Activated T-cell treated with anti-CD3 and anti-CD28 coated beads for 48 hours (primary cell): ENCODE data around the gene TAAR9.

Experiments used
- DNase-seq: peaks from one replicate; pipeline ENCODE4 v3.0.0-alpha.2; 2020; ENCODE audit warnings: low read depth

The TAAR9 gene, protein sequence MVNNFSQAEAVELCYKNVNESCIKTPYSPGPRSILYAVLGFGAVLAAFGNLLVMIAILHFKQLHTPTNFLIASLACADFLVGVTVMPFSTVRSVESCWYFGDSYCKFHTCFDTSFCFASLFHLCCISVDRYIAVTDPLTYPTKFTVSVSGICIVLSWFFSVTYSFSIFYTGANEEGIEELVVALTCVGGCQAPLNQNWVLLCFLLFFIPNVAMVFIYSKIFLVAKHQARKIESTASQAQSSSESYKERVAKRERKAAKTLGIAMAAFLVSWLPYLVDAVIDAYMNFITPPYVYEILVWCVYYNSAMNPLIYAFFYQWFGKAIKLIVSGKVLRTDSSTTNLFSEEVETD

DNA sequence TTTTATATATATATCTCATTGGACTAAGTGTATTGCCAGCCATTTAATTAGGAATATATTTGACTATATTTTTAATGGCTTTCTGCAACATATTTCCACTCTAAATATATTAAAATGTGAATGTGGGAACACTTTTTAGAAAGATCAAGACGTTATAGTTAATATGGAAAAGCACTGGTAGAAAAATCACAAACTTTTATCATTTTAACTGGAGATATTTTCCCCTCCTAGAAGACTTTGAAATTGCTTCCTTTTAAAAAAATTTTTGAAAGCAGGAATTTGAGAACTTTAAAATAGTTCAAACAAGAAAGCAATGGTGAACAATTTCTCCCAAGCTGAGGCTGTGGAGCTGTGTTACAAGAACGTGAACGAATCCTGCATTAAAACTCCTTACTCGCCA, at the start of gene TAAR9:
Gene TAAR9 (plus strand): TSS at position 301 of the 400 bp plus-strand sequence. CDS start 13 bp downstream, at position 314.
- DNase-seq = no peak

DNA sequence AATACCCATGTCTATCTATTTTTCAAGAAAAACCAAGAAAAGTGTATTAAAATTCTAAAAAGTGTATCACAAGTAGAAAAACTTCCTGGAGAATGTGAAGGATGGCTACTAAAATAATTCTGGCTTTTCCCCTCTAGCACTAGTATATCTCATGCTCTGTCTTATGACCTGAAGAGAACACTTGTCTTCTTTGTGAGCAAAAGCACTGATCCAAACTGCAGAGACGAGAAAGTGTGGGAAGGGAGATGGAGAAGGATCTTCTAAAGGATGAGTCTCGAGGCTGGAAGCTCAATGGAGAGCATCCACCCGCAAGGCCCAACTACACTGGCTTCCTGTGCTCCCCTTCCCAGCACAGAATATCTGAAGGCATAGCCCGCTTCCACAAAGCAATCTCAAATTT, 48.7 kb upstream of the TAAR9 start:
- no peak for DNase-seq

DNA sequence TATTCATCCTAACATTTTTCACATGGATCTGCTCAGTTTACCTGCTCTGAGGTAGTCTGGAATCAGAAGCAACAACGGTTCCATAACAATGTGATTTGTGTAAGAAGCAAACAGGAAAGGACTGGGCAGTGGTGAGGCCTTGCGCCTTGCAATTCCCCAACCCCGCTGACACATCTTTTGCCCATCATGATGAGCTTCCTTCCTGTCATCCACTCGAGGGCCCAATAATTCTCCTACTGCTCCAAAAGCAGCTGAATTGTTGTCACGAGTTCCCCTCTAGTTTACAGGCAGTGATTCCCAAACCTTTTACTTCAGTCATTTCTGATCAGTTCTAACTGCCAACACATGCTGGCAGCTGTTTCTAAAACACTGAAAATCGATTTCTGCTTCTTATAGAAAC, 48.1 kb upstream of the TAAR9 start:
- DNase-seq = no peak

DNA sequence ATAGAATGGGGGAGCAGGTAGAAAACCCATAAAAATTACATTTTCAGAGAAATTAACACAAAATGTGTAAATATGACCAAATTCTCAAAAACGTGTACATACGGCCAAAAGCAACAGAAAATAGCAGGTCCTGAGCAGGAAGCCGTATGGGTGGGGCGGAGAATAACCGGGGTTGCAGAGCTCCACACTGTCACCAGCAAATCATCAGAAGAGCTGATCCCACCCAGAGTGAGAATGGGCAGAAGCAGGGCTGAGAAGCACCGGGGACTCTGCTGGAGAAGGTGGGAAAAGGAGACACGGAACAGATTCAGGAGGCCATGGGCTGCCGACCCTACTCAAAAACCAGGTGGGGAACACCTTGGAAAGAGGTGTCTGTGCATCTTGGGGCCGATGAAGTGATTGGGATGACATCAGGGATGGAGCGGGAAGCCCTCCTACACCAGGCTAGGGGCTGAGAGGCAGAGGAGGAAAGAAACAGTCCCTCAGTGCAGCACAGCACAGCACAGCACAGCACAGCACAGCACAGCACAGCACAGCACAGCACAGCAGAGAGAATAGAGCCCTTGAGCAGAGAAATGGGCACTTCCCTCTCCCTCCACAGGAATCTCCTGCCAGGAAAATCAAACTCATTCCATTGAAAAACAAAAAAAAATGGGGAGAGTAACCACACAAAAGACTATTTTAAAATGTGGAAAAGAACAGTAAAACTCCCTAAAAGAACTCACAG, 47.4 kb upstream of the TAAR9 start:
- DNase-seq = no peak

DNA sequence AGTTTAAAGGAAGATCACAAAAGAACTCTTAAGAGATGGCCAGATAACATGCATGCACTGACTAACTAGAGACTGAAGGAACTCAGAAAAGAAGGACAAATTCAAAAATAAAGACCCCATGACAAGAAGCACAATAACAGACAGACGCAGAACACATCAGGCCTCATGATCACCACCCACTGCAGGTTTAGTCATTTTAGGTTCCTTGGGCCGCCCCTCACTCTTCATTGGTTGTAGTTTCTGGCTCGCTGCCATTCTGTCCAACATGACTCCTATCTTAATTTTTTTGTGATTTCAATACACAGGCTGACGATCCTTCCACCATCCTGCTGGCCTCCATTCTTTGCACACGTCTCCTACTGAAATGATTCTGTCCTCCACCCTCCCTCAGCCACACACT, 46.8 kb upstream of the TAAR9 start:
- no peak for DNase-seq

DNA sequence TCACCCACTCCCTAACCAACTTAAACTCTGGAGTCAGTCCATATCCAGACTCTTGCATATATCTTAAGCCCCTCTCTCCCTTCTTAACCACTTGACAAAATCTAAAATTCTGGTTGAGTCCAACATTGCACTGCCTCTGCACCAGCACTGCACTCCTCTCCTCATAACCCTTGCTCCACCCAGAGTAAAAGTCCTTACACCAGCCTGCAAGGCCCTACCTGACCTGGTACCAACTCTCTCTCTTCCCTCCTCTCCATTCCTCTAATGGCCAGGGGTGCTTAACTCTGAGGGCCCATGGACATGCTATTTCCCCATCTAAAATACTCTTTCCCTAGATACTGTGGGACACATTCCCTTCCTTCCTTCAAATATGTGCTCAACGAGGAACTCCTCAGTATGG, 46.2 kb upstream of the TAAR9 start:
- no peak for DNase-seq

DNA sequence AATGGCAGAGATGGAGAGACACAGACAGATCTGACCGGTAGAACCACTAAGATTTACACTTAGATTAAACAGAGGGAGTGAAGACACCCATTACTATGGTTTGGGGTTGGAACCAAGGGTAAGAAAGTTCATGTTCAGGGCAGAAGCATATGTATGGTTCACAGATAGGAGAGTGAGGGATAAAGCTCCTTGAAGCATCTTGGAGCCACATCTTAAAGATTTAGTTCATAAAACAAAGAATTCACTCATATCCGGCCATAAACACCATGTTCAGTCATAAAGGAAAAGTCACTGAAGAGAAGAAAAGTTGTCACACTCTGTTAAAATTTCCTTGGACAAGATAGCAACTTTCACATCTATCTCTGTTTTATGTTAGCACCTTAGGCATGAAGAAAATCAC, 43.1 kb upstream of the TAAR9 start:
- DNase-seq = no peak

DNA sequence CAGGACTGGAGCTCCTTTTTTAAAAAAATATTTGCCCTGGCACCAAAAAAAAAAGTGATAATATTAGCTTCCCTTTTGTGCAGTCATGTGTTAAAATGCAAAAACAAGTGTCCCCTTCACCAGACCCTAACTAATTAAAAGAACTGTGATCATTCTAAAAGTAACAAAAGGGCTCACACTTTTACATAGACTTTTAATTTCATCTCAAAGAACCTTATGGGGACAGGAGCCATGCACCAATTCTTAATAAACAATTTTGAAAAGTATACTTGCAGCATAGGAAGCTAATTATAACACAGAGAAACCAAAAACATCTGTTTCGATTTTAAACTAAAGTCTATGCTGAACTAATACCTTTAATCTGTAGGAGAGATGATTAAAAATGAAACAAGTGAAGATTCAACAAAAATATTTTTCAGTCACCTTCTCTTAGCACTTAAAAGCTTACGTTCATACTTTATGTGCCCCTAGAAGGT, 42.4 kb upstream of the TAAR9 start:
- no peak for DNase-seq

DNA sequence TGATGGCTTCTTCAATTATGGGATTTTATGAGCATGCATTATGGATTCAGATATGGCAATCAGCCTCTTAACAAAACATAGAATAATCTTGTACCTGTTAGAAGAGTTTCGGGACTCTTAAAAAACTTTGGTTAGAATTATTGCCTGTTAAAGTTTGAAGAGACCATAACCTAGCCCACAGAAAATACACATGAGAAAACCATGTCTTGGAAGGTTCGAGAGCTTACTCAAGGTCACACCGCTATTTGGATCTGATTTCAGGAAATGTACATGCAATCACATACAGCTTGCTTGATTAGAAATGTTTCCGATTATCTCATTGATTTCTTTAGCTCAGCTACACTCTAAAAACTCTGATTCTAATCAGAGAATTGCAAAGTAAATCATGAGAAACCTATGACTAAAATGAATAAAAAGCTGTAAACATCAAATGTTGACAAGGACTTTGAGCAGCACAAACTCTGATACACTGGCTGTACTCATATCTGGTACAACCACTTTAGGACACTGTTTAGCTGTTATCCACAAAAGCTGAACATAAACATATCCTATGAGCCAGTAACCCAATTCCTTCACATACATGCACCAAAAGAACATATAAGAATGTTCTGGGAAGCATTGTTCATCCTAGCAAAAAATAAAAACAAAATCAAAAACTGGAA, 41.4 kb upstream of the TAAR9 start:
- no peak for DNase-seq

DNA sequence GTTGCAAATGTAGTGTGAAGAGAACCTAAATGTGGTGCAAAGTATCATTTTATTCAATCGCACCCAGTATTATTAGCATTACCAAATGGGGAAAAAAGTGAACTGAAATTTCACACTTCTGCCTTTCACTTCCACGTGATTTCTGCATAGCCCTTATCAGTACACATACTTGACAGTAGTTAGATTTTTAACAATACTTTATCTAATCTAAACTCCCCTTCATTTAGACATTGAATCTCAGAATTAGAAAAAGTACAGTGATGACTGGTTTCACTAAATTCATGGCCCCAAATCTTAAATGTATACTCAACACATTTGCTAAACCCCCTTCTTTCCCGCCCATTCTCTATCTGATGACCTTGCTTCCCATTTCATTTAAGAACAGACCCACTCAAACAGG, 39.4 kb upstream of the TAAR9 start:
- no peak for DNase-seq

DNA sequence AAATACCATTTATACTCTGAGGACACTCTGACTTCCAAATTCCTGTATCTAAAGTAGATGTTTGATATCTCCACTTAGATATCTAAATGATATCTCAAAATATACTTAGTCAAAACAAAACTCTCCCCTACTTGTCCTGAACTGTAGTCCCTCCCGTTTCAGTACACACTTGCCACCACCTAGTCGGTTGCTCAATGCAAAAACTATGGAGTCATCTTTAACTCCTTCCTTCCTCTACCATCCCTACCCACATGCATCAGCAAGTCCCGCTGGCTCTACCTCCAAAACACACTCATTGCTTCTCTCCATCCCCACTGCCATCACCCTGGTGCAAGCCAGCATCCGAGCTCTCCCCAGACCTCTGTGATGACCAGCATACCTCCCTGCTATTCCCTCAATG, 38.3 kb upstream of the TAAR9 start:
- no peak for DNase-seq

DNA sequence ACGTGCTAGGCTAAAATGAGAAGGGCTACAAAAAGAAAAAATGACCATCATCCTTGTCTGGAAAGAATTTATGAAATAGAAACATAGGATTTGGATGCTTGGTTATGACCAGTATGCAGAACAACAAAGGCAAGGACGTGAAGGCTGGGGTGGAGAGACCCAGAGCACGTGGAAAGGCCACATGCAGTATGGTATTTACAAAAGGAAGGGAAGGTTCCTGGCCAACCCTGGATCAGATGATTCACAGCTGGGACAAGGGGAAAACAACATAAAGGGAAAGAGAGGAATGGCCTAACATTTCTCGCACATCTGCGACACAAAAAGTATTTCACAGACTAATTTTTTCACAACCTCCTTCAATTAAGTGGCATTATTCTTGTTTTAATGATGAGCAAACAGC, 33.3 kb upstream of the TAAR9 start:
- no peak for DNase-seq

DNA sequence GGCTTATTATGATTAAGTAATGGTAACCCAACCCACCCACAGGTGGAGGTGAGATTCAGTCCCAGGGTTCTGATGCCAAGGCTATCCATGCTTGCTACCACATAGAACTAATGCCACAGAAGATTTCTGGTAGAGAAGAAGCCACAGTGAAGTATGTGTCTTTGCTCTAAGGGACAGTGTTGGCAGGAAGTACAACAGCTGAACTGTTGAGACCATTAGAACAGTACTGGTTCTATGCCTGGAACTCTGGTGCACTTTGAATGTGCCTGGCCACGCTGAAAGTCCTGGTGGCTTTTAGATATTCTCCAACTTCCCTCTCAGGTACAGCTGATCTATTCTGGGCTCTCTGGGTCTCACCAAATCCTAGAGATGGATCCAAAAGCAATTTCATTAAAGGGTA, 32.9 kb upstream of the TAAR9 start:
- DNase-seq = no peak

DNA sequence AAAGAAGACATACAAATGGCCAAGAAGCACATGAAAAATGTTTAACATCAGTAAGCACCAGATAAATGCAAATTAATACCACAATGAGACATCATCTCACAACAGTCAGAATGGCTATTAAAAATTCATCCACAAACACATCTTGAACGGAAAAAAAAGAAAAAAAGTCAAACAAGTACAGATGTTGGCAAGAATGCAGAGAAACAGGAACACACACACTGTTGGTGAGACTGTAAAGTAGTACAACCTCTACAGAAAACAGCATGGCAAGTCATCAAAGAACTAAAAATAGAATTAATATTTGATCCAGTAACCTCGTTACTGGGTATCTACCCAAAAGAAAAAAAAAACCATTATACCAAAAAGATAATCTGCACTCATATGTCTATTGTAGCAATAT, 31.6 kb upstream of the TAAR9 start:
- no peak for DNase-seq

DNA sequence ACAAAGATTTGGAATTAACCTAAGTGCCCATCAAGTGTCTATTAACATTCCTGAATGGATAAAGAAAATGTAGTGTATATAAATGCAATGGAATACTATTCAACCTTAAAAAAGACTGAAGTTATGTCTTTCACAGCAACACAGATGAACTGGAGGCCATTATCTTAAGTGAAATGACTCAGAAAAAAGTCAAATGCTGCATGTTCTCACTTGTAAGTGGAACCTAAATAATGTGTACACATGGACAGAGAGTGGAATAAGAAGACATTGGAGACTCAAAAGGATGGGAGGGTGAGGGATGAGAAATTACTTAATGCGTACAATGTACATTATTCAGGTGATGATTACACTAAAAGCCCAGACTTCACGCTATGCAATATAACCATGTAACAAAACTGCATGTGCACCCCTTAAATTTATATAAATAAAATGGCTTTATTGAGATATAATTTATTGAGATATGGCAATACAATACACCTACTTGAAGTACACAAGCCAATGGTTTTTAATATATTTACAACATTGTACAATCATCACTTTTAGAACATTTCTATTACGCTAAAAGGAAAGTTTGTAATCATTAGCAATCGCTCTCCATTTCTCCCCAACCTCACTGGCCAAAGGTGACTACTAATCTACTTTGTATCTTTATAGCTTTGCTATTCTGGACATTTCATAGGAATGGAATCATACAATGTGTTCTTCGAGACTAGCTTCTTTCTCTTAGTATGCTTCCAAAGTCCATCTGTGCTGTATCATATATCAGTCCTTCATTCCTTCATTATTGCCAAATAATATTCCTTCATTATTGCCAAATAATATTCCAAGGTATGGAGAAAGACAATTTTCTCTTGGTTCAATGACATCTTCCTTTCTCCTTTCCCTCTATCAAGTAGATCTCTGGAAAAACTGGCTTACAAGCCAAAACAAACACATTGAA, 30.9 kb upstream of the TAAR9 start:
- no peak for DNase-seq

DNA sequence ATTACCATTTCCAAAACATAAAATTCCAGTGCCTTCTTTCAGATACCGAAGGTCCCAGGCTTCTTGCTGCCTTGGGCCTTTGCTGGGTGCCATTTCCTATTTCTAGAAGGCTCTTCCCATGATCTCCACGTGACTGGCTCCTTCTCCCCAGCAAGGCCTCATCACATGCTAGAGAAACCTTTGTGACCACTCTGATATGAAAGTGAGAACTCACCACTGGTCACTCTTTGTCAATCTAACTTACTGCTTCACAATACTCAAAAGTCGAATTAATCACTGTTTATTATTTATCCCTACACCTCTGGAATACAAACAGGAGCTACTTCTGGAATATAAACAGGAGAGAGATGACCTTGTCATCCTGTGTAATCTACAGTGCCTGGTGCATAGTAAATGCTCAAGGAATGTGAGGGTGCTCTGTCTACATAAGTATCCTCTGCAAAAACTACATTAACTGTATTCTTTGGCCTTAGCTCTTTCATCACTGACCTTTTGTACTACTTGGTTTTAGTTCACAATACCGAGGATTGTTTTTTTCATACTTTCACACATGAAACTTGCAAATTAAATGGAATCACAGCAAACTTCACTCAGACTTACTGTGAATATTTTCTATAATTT, 26.8 kb upstream of the TAAR9 start:
- no peak for DNase-seq

DNA sequence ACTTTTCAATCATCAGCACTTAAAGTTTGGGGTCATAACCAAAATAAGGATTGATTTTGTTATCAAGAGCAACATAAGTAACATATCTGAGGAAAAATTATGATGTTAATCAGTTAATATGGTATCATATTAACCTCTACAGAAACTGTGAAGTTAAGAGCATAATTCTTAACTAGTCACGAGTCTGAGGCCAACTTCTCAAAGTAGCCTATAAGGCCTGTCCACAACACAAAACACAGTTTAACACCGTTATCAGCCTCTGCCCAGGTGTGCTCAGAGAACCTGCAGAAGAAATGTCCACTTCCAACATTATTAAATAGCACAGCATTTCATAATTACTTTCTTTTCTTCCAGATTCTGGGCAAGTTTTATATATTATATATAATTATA, 26.3 kb upstream of the TAAR9 start:
- DNase-seq = no peak

DNA sequence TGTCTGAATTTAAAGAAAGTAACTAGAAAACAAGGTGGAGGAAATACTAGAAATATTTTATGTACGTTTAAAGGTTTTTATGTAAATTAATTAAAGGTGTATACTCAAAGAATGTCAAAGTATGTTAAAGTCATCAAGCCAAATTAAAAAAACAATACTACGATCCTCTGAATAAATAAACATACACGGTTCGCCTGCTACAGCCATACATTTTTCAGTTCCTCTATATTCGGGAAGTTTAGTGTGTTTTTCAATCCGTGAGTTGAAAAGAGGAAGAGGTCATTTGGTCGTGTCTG, 25.8 kb upstream of the TAAR9 start:
- DNase-seq = no peak

DNA sequence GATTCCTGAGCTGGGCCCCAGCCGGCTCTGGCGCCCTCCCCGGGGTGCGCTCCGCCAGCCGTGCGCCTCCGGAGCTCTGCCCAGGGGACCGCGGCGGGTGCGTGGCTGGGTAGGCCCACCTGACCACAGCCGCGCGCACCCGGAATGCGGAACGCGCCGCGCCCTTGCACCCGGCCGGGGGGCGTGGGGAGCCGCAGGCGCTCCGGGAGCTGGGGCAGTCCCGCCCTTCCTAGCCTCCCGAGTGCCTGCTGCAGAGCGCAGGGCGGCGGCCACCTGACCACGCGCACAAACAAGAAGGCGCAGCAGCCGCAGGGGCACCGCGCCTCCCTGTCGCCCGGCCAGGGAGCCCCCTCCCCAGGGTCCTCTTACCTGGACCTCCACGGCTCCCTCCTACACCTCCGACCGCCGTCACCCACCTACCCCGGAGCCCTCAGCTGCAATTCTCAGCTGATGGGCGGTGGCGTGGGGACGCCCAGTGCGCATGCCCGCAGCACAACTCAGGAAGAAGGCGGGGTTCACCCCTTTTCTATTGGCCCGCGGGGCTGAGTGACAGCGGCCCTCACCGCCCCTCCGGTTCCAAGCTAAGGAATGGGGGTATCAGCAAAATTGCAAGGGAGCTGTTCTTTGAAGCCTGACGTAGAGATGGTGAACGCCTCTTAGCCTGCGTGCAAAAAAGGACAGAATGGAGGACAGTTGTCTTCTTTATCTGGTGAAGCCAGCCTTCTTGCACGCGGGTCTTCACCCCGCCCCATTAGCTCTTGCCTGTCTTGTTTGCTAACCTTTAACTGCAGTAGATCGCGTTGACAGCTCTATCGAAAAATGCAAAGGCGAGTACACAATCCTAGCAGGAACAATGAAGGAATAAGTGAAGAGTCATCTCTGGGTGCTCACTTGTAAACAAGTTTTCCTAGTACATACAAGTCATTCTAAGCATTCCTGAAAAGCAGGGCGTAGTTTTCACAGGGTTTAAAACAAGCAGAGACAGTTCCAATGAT, 25.1 kb upstream of the TAAR9 start, which contains the start of gene STX7:
Gene STX7 (minus strand): TSS at position 479 of the 995 bp plus-strand sequence. CDS start 9,586 bp downstream, outside the sequence.
- peak; percentile 78 for DNase-seq

DNA sequence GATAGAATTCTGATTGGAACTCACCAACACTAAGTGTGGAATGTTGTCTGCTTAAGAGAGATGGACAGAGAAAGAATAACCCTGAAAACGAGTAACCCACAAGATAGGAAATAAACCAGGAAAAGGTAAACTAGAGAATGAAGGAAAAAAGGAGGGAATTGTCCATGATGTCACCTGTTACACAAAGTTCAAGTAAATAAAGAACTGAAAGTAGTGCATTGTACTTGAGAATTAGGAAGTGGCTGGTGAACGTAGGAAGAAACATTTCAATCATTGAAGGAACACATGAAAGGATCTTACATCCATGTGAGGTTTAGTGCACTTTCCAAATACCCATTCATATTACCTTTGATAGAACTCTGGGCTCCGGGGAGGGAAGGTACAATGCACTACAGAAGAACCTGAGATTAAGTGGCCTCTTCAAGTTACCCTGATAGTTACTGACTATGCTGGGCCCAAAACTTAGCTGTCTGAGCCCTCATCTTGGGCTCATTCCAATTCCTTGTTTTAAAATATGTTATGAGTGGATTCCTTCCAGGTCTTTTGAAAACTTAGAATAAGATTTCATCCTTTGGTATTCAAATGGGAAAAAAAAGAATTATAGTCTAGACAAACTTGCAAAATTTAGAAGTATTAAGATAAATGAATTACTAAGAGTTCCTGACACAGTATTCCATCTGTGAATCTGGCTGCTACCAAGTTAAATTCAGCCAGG, 24.1 kb upstream of the TAAR9 start:
- DNase-seq = no peak
